GM23338 (cell line): ENCODE data around the gene TOM1L1. TPM values are rescaled to one million over a fixed set of nuclear protein-coding genes. Genes with fewer than 3 reads are reported as not detected.

ENCODE experiments used
- ATAC-seq: fragments of 200-7000 bp; cut with Tn5 transposase; 3 replicates; pipeline ENCODE4 v1.9.1; 2020
- DNase-seq: peaks from one replicate; pipeline ENCODE4 v3.0.0-alpha.2; 2015; ENCODE audit warnings: low spot score
- H2AFZ ChIP-seq: fragments of 200-600 bp; sonication (generic); 2 replicates; pipeline ENCODE4 v1.8.0; 2016; ENCODE audit warnings: antibody characterized with exemption, mild to moderate bottlenecking, moderate library complexity
- H3F3A ChIP-seq: fragments of 200-600 bp; sonication (generic); replicated peaks from 2 replicates; pipeline ENCODE4 v1.8.0; 2017; ENCODE audit warnings: antibody characterized with exemption, mixed run types, low read depth
- H3K27ac ChIP-seq: fragments of 200-600 bp; sonication (generic); 2 replicates; pipeline ENCODE4 v1.6.1; 2016; ENCODE audit warnings: low read depth
- H3K27me3 ChIP-seq: fragments of 200-600 bp; sonication (generic); 2 replicates; pipeline ENCODE4 v1.8.0; 2016; ENCODE audit warnings: mild to moderate bottlenecking, mixed run types, moderate library complexity; ENCODE audit not compliant: insufficient read depth
- H3K36me3 ChIP-seq: fragments of 200-600 bp; sonication (generic); 2 replicates; pipeline ENCODE4 v1.8.0; 2016; ENCODE audit warnings: mild to moderate bottlenecking; ENCODE audit not compliant: insufficient read depth
- H3K4me1 ChIP-seq: fragments of 200-600 bp; sonication (generic); 2 replicates; pipeline ENCODE4 v1.8.0; 2016; ENCODE audit warnings: mild to moderate bottlenecking, moderate library complexity; ENCODE audit not compliant: insufficient read depth
- H3K4me2 ChIP-seq: fragments of 200-600 bp; sonication (generic); 2 replicates; pipeline ENCODE4 v1.7.1; 2017; ENCODE audit warnings: mixed run types
- H3K4me3 ChIP-seq: fragments of 200-600 bp; sonication (generic); 2 replicates; pipeline ENCODE4 v1.6.1; 2016; ENCODE audit warnings: mixed run types
- H3K79me2 ChIP-seq: fragments of 200-600 bp; sonication (generic); replicated peaks from 2 replicates; pipeline ENCODE4 v1.8.0; 2017; ENCODE audit warnings: mild to moderate bottlenecking; ENCODE audit not compliant: insufficient read depth
- H3K9me2 ChIP-seq: fragments of 200-600 bp; sonication (generic); 2 replicates; pipeline ENCODE4 v1.8.0; 2017; ENCODE audit not compliant: insufficient read depth
- H4K20me1 ChIP-seq: fragments of 200-600 bp; sonication (generic); replicated peaks from 2 replicates; pipeline ENCODE4 v1.8.0; 2017; ENCODE audit warnings: mild to moderate bottlenecking; ENCODE audit not compliant: insufficient read depth
- H3K27ac Mint-ChIP-seq: 2 replicates; pipeline ENCODE4 v1.8.0; 2020; ENCODE audit warnings: inconsistent platforms, mild to moderate bottlenecking, moderate library complexity, mixed read lengths
- H3K27me3 Mint-ChIP-seq: 3 replicates; pipeline ENCODE4 v1.8.0; 2022; ENCODE audit warnings: low read depth, mild to moderate bottlenecking, moderate library complexity, mixed read lengths, inconsistent platforms; ENCODE audit not compliant: insufficient read depth, poor library complexity
- H3K36me3 Mint-ChIP-seq: 3 replicates; pipeline ENCODE4 v1.8.0; 2021; ENCODE audit warnings: low read depth, mild to moderate bottlenecking, inconsistent platforms, moderate library complexity, mixed read lengths
- H3K4me1 Mint-ChIP-seq: 3 replicates; pipeline ENCODE4 v1.8.0; 2020; ENCODE audit warnings: mild to moderate bottlenecking, inconsistent platforms, mixed read lengths
- H3K4me3 Mint-ChIP-seq: 3 replicates; pipeline ENCODE4 v1.8.0; 2021; ENCODE audit warnings: moderate library complexity, mild to moderate bottlenecking, inconsistent platforms, mixed read lengths
- H3K9me3 Mint-ChIP-seq: 3 replicates; pipeline ENCODE4 v1.8.0; 2020; ENCODE audit warnings: moderate library complexity, mild to moderate bottlenecking, inconsistent platforms, mixed read lengths
- CREB1 ChIP-seq: fragments of 250-450 bp; sonication (Bioruptor Pico); IDR thresholded peaks from 2 replicates; pipeline ENCODE4 v1.5.0; 2020; ENCODE audit warnings: low read depth, mild to moderate bottlenecking, moderate library complexity
- EZH2phosphoT487 ChIP-seq: fragments of 200-600 bp; sonication (generic); IDR thresholded peaks from one replicate; pipeline ENCODE4 v1.8.1; 2018; ENCODE audit warnings: antibody characterized with exemption; ENCODE audit not compliant: unreplicated experiment
- JUNB ChIP-seq: IDR thresholded peaks from one replicate; pipeline ENCODE4 v1.6.1; 2016; ENCODE audit warnings: antibody characterized with exemption; ENCODE audit not compliant: unreplicated experiment
- NANOG ChIP-seq: IDR thresholded peaks from 2 replicates; pipeline ENCODE4 v1.6.1; 2016; ENCODE audit warnings: antibody characterized with exemption, borderline replicate concordance
- POLR2AphosphoS5 ChIP-seq: IDR thresholded peaks from 2 replicates; pipeline ENCODE4 v1.6.1; 2016; ENCODE audit warnings: antibody characterized with exemption, low read depth
- REST ChIP-seq: IDR thresholded peaks from one replicate; pipeline ENCODE4 v1.6.1; 2018; ENCODE audit warnings: antibody characterized with exemption; ENCODE audit not compliant: unreplicated experiment
- STAT1 ChIP-seq: IDR thresholded peaks from one replicate; pipeline ENCODE4 v1.6.1; 2016; ENCODE audit warnings: antibody characterized with exemption; ENCODE audit not compliant: unreplicated experiment
- ZNF114 ChIP-seq: fragments of 250-450 bp; sonication (Bioruptor Pico); IDR thresholded peaks from 2 replicates; pipeline ENCODE4 v1.5.0; 2020; ENCODE audit warnings: mild to moderate bottlenecking, moderate library complexity
- polyA plus RNA-seq: library from polyadenylated mRNA; unstranded; fragments of >200 nt; fragmentation: Nextera tagmentation; extraction: Ambion mirVana; gene quantifications from 2 replicates; pipeline ENCODE4 v1.2.1, GENCODE V29; 2016
- total RNA-seq: library from RNA; depleted of rRNA; stranded (reverse); fragments of >200 nt; shearing (Covaris generic); gene quantifications from 2 replicates; pipeline ENCODE4 v1.2.3, GENCODE V29; 2014
- TF ChIP-seq, protein P1 (sequence below), 2 experiments: fragments of 200-600 bp in 1 of 2; sonication (generic) in 1 of 2; conservative IDR thresholded peaks; 2 replicates each; pipeline versions ENCODE4 v1.5.1 to v1.6.1; 2016 to 2017; ENCODE audit warnings: antibody characterized with exemption in 2 of 2, low read depth in 2 of 2, mild to moderate bottlenecking in 2 of 2, moderate library complexity in 1 of 2
- TF ChIP-seq, protein P2 (sequence below): fragments of 250-450 bp; sonication (Bioruptor Pico); IDR thresholded peaks from 2 replicates; pipeline ENCODE4 v1.5.0; 2020; ENCODE audit warnings: mild to moderate bottlenecking, moderate library complexity

Gene TOM1L1
- total and polyA plus RNA-seq, 2 experiments from 2014 or later = 46.8 to 58.0 TPM

- no peak for TF ChIP-seq REST
Observed at GRCh38 chr17:54945671-54946070, 45.0 kb downstream of the TOM1L1 start (continued).

GRCh38 chr17:54947396-54947795, 46.7 kb downstream of the TOM1L1 start:
- peaks cover 56% of the 10 kb centered on the region for H3K36me3 Mint-ChIP-seq
- Histone ChIP-seq H3K36me3 (peaks cover 24% of the 10 kb centered on the region), H3F3A (no peaks in the 10 kb centered on the region), H3K4me2 (no peak overlapping the region), H3K27me3 (no peaks in the 10 kb centered on the region), H2AFZ (no peak overlapping the region), H3K9me2 (no peaks in the 10 kb centered on the region), H4K20me1 (no peaks in the 10 kb centered on the region; the same call in 1 of the 2 replicates), H3K4me3 (no peak overlapping the region), H3K27ac (no peak overlapping the region), H3K4me1 (no peaks in the 10 kb centered on the region), H3K79me2 (no peaks in the 10 kb centered on the region)
- no peaks in the 10 kb centered on the region for H3K9me3 Mint-ChIP-seq
- H3K27me3 Mint-ChIP-seq = no peaks in the 10 kb centered on the region
- H3K4me3 Mint-ChIP-seq = no peak overlapping the region
- no peak for DNase-seq
- H3K27ac Mint-ChIP-seq = peak overlapping the region; percentile 15; the same call in 1 of the 2 replicates
- no peak for ATAC-seq
- H3K4me1 Mint-ChIP-seq = no peaks in the 10 kb centered on the region
- TF ChIP-seq REST (no peak), JUNB (no peak), POLR2AphosphoS5 (no peak), ZNF114 (CRISPR knock-in tag) (no peak), CREB1 (no peak), STAT1 (no peak), NANOG (no peak), EZH2phosphoT487 (no peak)
- TF ChIP-seq, protein P1, sequence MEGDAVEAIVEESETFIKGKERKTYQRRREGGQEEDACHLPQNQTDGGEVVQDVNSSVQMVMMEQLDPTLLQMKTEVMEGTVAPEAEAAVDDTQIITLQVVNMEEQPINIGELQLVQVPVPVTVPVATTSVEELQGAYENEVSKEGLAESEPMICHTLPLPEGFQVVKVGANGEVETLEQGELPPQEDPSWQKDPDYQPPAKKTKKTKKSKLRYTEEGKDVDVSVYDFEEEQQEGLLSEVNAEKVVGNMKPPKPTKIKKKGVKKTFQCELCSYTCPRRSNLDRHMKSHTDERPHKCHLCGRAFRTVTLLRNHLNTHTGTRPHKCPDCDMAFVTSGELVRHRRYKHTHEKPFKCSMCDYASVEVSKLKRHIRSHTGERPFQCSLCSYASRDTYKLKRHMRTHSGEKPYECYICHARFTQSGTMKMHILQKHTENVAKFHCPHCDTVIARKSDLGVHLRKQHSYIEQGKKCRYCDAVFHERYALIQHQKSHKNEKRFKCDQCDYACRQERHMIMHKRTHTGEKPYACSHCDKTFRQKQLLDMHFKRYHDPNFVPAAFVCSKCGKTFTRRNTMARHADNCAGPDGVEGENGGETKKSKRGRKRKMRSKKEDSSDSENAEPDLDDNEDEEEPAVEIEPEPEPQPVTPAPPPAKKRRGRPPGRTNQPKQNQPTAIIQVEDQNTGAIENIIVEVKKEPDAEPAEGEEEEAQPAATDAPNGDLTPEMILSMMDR (conservative IDR thresholded peaks at IDR 0.05; ENCODE audit: low read depth in 2 of 2) = no peak
- TF ChIP-seq, protein P2, sequence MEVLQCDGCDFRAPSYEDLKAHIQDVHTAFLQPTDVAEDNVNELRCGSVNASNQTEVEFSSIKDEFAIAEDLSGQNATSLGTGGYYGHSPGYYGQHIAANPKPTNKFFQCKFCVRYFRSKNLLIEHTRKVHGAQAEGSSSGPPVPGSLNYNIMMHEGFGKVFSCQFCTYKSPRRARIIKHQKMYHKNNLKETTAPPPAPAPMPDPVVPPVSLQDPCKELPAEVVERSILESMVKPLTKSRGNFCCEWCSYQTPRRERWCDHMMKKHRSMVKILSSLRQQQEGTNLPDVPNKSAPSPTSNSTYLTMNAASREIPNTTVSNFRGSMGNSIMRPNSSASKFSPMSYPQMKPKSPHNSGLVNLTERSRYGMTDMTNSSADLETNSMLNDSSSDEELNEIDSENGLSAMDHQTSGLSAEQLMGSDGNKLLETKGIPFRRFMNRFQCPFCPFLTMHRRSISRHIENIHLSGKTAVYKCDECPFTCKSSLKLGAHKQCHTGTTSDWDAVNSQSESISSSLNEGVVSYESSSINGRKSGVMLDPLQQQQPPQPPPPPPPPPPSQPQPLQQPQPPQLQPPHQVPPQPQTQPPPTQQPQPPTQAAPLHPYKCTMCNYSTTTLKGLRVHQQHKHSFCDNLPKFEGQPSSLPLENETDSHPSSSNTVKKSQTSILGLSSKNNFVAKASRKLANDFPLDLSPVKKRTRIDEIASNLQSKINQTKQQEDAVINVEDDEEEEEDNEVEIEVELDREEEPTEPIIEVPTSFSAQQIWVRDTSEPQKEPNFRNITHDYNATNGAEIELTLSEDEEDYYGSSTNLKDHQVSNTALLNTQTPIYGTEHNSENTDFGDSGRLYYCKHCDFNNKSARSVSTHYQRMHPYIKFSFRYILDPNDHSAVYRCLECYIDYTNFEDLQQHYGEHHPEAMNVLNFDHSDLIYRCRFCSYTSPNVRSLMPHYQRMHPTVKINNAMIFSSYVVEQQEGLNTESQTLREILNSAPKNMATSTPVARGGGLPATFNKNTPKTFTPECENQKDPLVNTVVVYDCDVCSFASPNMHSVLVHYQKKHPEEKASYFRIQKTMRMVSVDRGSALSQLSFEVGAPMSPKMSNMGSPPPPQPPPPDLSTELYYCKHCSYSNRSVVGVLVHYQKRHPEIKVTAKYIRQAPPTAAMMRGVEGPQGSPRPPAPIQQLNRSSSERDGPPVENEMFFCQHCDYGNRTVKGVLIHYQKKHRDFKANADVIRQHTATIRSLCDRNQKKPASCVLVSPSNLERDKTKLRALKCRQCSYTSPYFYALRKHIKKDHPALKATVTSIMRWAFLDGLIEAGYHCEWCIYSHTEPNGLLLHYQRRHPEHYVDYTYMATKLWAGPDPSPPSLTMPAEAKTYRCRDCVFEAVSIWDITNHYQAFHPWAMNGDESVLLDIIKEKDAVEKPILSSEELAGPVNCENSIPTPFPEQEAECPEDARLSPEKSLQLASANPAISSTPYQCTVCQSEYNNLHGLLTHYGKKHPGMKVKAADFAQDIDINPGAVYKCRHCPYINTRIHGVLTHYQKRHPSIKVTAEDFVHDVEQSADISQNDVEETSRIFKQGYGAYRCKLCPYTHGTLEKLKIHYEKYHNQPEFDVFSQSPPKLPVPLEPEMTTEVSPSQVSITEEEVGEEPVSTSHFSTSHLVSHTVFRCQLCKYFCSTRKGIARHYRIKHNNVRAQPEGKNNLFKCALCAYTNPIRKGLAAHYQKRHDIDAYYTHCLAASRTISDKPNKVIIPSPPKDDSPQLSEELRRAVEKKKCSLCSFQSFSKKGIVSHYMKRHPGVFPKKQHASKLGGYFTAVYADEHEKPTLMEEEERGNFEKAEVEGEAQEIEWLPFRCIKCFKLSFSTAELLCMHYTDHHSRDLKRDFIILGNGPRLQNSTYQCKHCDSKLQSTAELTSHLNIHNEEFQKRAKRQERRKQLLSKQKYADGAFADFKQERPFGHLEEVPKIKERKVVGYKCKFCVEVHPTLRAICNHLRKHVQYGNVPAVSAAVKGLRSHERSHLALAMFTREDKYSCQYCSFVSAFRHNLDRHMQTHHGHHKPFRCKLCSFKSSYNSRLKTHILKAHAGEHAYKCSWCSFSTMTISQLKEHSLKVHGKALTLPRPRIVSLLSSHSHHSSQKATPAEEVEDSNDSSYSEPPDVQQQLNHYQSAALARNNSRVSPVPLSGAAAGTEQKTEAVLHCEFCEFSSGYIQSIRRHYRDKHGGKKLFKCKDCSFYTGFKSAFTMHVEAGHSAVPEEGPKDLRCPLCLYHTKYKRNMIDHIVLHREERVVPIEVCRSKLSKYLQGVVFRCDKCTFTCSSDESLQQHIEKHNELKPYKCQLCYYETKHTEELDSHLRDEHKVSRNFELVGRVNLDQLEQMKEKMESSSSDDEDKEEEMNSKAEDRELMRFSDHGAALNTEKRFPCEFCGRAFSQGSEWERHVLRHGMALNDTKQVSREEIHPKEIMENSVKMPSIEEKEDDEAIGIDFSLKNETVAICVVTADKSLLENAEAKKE (CRISPR knock-in tag) = no peak
